ENCODE measurements around the gene HELZ. TPM values are rescaled to one million over a fixed set of nuclear protein-coding genes. Genes with fewer than 3 reads are reported as not detected.

The HELZ gene
- polyA plus RNA-seq, 1 experiment = 8.4 TPM

DNA sequence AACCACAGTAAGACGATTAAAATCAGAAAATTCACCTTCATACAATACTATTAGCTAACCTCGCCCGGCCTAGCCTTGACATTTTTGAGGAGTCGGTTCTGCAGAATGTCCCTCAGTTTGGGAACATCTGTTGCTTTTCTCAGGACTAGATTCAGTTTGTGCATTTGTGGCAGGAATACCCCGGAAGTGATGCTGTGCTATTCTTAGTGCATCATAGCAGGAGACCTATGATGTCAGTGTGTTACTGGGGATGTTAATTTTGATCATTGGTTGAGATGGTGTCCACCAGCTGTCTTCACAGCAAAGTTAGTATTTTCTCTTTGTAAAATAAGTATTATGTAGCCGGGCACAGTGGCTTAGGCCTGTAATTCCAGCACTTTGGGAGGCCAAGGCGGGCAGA, 21.5 kb upstream of the HELZ start:
- Histone ChIP-seq H3K4me3 (ENCODE audit: low read depth, low read length) (no peak overlapping the region), H3K27me3 (ENCODE audit: control insufficient read depth, insufficient read depth, low read length) (no peaks in the 10 kb centered on the region; the same call in 1 of the 2 replicates), H3K36me3 (ENCODE audit: control insufficient read depth, insufficient read depth, low read length) (no peaks in the 10 kb centered on the region)
- POLR2A ChIA-PET = no interaction called here
- no peak for DNase-seq (ENCODE audit: low read depth)
- CTCF ChIA-PET = interaction anchor here (1.0 kb wide), 1 partner anchor 52 kb away, joined by 3 read pairs; no protein-coding TSS in a partner anchor
- TF ChIP-seq, protein P1, sequence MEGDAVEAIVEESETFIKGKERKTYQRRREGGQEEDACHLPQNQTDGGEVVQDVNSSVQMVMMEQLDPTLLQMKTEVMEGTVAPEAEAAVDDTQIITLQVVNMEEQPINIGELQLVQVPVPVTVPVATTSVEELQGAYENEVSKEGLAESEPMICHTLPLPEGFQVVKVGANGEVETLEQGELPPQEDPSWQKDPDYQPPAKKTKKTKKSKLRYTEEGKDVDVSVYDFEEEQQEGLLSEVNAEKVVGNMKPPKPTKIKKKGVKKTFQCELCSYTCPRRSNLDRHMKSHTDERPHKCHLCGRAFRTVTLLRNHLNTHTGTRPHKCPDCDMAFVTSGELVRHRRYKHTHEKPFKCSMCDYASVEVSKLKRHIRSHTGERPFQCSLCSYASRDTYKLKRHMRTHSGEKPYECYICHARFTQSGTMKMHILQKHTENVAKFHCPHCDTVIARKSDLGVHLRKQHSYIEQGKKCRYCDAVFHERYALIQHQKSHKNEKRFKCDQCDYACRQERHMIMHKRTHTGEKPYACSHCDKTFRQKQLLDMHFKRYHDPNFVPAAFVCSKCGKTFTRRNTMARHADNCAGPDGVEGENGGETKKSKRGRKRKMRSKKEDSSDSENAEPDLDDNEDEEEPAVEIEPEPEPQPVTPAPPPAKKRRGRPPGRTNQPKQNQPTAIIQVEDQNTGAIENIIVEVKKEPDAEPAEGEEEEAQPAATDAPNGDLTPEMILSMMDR (IDR thresholded peaks at IDR 0.05; ENCODE audit: insufficient read depth, low read depth, low read length) = no peak

DNA sequence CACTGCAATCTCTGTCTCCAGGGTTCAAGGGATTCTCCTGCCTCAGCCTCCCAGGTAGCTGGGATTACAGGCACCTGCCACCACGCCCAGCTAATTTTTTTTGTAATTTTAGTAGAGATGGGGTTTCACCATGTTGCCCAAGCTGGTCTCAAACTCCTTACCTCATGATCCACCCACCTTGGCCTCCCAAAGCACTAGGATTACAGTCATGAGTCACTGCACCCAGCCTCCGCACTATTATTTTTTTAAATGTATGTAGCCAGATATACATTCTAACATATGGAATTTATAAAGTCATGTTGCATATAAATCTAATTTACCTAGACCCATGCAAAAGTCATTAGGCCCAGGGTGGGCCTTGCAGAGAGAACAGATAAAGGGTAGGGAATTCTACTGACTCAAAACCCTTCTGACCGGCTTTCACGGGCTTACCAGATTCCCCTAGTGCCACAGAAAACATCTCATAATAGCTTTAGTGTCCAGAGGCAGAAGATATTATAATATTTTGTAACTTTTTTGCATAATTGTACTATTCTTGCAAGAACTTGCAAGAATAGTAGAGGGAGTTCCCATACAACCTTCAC, 20.5 kb upstream of the HELZ start:
- Histone ChIP-seq H3K4me3 (ENCODE audit: low read depth, low read length) (no peak overlapping the region), H3K27me3 (ENCODE audit: control insufficient read depth, insufficient read depth, low read length) (no peaks in the 10 kb centered on the region; the same call in 1 of the 2 replicates), H3K36me3 (ENCODE audit: control insufficient read depth, insufficient read depth, low read length) (no peaks in the 10 kb centered on the region)
- no peak for DNase-seq (ENCODE audit: low read depth)
- ChIA-PET POLR2A (no interaction called here), CTCF (interaction anchor here (1.0 kb wide), 1 partner anchor 53 kb away, joined by 3 read pairs; no protein-coding TSS in a partner anchor)
- TF ChIP-seq, protein P1 (IDR thresholded peaks at IDR 0.05; ENCODE audit: insufficient read depth, low read depth, low read length) = no peak

DNA sequence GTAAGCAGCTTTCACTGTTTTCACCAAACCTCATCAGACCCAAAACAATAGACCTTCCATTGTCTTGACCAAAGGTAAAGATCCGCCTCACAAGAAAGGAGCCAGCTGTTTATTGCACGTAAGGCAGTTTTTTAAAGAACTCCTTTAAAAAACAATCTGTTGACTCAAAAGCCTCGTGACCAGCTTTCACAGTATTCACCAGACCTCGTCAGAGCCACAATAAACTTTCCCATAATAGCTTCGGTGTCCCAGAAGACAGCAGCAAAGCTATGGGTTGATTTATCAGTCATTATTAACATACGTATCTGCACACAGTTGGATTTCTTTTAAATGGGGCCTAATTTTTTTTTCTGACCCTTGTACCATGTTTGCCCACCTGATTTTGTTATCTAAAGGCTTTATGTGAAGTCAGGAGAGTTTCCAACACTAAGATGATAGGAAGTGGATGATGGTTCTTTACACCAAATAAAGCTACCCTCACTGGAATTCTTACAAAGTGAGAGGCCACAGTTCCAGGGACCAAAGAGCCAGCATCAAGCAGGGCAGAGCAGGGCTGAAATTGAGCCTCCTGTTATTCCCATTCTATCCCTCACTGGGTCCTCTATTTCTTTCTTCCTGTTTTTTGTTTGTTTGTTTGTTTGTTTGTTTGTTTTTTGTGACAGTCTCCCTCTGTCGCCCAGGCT, 17.6 kb upstream of the HELZ start:
- Histone ChIP-seq H3K27me3 (ENCODE audit: control insufficient read depth, insufficient read depth, low read length) (no peaks in the 10 kb centered on the region; the same call in 1 of the 2 replicates), H3K36me3 (ENCODE audit: control insufficient read depth, insufficient read depth, low read length) (no peaks in the 10 kb centered on the region), H3K4me3 (ENCODE audit: low read depth, low read length) (no peak overlapping the region)
- ChIA-PET CTCF (interaction anchor here (0.9 kb wide), 1 partner anchor 31 kb away, joined by 3 read pairs; no protein-coding TSS in a partner anchor), POLR2A (no interaction called here)
- TF ChIP-seq, protein P1 (IDR thresholded peaks at IDR 0.05; ENCODE audit: insufficient read depth, low read depth, low read length) = no peak
- no peak for DNase-seq (ENCODE audit: low read depth)

DNA sequence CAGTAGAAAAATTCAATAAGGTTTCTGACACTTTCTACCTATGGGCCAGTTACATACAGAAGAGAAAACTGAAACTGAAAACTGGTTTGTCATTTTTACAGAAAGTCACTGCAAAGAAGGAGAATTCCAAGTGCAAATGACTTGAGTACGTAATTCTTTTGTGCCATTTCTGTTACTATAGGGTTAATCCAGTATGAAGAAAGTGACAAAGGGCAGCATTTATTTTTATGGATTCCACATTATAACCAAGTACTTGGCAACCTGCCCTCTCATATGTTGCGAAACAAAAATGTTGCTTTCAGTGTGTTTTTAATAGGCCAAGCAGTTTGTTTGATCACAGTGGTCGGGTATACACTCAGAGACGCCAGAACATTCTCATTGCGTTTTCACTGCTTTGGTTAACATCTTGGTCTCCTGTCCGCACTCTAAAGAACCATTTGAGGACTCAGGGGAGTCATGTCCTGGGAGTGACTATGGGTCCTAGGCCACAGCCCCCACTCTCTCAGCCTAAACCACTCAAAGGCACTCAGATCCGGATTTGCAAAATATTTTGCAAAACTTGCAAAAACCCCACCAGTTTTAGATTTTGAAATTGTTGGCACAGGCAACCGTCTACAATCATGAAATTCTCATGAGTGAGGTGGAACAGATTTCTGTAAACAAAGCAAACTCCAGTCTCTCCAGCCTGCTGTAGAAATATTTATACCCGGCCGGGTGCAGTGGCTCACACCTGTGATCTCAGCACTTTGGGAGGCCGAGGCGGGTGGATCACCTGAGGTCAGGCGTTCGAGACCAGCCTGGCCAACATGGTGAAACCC, 15.4 kb upstream of the HELZ start:
- ChIA-PET POLR2A (no interaction called here), CTCF (no interaction called here)
- Histone ChIP-seq H3K4me3 (ENCODE audit: low read depth, low read length) (no peak overlapping the region), H3K27me3 (ENCODE audit: control insufficient read depth, insufficient read depth, low read length) (no peaks in the 10 kb centered on the region; the same call in 1 of the 2 replicates), H3K36me3 (ENCODE audit: control insufficient read depth, insufficient read depth, low read length) (no peaks in the 10 kb centered on the region)
- peak; percentile 27 for DNase-seq (ENCODE audit: low read depth)
- TF ChIP-seq, protein P1 (IDR thresholded peaks at IDR 0.05; ENCODE audit: insufficient read depth, low read depth, low read length) = no peak
